Astrocyte of the cerebellum (primary cell): Measurements from ENCODE around the gene MPG.
"Not testable (repeated sequence)": the region's sequence is repeated elsewhere in the genome, so short reads cannot be mapped to it uniquely, and the experiment has no call there.

Experiments
- DNase-seq: peaks from one replicate; pipeline ENCODE4 v3.0.0-alpha.2; 2011; ENCODE audit warnings: low read depth
- H3K4me3 ChIP-seq: 2 replicates; pipeline ENCODE4 v1.5.1; 2011; ENCODE audit warnings: mild to moderate bottlenecking, low read depth, low read length, moderate library complexity
- in situ Hi-C: cut with HindIII; loops from 2 replicates; pipeline ENCODE4 v1.10.0; 2017; ENCODE audit warnings: low sequenced_read_pairs
- TF ChIP-seq, protein P1 (sequence below): IDR thresholded peaks from 2 replicates; pipeline ENCODE4 v1.5.1; 2012; ENCODE audit warnings: low read length, low read depth, moderate library complexity, mild to moderate bottlenecking; ENCODE audit errors: missing control alignments

The MPG gene, protein sequence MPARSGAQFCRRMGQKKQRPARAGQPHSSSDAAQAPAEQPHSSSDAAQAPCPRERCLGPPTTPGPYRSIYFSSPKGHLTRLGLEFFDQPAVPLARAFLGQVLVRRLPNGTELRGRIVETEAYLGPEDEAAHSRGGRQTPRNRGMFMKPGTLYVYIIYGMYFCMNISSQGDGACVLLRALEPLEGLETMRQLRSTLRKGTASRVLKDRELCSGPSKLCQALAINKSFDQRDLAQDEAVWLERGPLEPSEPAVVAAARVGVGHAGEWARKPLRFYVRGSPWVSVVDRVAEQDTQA

DNA sequence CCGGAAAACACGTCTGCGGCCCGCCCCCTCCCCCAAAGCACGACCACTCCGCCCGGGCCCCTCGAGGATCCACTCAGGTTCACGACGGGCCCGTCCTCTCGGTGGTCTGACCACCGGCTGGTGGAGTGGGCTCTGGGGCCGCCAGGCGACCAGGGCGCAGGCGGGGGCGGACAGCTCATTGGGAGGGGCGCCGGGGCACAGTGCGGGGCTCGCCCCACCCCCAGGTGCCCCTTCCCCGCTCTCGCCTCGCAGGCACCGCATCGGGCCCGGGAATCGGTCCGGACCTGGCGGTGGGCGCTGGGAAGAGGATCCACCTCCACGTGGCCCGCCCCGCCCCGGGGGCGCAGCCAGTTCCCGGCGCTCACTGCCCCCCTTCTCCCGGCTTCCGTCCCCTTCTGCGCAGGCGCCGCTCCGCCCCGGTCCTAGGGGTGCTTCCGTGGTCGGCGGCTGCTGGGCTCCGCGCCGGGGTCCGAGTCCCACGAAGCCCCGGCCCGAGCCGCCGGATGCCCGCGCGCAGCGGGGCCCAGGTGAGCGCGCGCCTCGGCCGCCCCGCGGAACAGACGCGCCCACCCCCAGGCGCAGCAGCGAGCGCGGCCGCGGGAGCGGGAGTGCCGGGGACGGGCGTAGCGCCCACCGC is at the start of gene MPG:
Gene MPG, plus strand, starts transcription at position 419 of the 637 bp plus-strand sequence. Its CDS starts 85 bp downstream, at position 504.
- in situ Hi-C loops: no loop called here
- TF ChIP-seq, protein P1, sequence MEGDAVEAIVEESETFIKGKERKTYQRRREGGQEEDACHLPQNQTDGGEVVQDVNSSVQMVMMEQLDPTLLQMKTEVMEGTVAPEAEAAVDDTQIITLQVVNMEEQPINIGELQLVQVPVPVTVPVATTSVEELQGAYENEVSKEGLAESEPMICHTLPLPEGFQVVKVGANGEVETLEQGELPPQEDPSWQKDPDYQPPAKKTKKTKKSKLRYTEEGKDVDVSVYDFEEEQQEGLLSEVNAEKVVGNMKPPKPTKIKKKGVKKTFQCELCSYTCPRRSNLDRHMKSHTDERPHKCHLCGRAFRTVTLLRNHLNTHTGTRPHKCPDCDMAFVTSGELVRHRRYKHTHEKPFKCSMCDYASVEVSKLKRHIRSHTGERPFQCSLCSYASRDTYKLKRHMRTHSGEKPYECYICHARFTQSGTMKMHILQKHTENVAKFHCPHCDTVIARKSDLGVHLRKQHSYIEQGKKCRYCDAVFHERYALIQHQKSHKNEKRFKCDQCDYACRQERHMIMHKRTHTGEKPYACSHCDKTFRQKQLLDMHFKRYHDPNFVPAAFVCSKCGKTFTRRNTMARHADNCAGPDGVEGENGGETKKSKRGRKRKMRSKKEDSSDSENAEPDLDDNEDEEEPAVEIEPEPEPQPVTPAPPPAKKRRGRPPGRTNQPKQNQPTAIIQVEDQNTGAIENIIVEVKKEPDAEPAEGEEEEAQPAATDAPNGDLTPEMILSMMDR: no peak
- H3K4me3 ChIP-seq: peak within 1 kb of the TSS; percentile 61
- no peak for DNase-seq

DNA sequence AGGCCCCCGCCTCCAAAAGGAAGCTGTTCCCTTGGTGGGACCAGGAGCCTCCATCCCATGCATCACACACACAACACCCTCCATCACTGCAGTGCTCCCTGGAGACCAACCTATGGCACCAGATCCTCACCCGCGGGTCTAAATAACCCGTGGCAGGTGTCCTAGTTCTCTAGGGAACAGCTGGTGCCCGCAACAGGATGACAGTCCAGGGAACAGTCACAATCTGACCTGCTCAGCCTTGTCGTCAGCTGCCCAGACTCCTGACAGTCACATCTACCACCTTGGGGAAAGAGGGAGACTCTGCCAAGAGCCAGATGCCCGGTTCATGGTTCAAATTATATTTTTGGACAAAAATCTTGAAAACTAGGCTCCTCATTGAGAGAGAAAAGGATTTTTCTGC is 47.4 kb upstream of the MPG start:
- in situ Hi-C loops, H3K4me3 ChIP-seq, DNase-seq: not testable (repeated sequence)

DNA sequence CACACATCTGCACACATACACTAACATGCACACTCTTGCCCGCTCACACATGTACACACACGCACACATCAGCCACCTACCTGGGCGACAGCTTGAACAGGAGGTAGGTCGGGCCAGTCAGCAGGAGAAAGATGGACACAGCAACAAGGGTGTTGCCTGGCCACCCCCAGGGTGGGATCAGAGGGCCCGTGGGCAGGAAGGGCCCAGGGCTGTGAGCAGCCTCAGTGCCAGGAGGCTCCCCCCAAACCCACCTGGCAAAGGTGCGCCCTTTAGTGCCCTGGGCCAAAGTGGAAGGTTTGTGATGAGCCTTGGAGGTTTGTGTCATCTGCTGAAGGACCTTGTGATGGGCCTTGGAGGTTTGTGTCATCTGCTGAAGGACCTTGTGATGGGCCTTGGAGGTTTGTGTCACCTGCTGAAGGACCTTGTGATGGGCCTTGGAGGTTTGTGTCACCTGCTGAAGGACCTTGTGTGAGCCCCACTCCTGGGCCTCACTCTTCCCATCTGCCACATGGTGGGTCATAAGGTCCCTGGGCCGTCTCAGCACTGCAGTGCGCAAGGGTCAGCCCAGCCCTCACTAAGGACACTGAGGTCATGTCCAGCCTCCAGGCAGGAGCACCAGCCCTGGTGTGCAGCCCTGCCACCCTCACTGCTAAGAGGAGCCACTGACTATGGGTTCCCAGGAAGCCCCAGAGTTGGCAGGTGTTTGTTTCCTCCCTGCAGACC is 44.7 kb upstream of the MPG start:
- H3K4me3 ChIP-seq, in situ Hi-C loops, DNase-seq: not testable (repeated sequence)

DNA sequence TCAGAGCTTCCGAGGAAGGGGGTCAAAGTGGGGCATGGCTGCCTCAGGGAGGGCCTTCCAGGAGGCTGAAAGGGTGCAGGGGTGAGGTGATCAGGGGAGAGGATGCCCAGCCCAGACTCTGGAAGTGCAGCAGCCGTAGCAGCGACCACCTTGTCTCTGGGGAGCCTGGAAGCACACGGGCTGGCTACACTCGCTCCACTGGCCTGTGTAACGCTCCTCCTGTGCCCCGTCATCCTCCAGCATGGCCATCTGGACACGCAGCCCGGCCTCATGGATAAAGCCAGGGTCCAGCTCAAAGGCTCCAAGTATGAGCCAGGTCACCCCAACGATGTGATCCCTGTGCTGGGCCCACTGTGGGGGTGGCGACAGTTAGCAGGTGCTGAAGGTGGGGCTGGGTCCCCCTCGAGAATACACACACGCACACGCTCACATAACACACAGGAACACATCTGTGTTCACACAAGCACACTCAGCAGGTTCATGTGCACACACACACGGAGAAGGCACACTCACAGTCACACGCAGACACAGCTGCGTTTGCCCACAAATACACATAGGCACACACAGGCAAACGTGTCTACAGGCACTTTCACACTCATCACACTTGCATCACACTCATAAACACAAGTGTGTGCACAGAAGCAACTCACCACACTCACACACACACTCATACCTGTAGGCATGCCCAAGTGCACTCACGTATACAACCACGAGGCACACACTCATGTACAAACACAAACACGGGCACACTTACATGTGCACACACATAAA is 44.0 kb upstream of the MPG start:
- TF ChIP-seq, protein P1: no peak
- no peak for DNase-seq
- in situ Hi-C loops: no loop called here
- no peak overlapping the region for H3K4me3 ChIP-seq

DNA sequence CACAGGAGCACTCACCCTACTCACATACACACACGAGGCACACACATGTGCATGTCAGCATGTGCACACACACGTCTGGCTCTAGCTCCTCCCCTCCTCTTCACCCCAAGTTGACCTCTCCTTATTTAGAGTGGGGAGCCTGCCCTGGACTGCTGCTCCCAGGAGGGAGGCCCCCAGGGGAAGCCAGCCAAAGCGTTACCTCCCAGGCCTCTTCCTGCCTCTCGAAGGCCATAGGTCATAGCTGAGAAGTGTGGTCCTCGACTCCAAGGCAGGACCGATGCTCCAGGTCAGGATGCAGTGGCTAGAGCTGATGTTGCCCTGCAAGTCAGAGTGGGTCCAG is 43.4 kb upstream of the MPG start:
- no peak for DNase-seq
- H3K4me3 ChIP-seq: no peak overlapping the region
- TF ChIP-seq, protein P1: no peak
- in situ Hi-C loops: no loop called here

DNA sequence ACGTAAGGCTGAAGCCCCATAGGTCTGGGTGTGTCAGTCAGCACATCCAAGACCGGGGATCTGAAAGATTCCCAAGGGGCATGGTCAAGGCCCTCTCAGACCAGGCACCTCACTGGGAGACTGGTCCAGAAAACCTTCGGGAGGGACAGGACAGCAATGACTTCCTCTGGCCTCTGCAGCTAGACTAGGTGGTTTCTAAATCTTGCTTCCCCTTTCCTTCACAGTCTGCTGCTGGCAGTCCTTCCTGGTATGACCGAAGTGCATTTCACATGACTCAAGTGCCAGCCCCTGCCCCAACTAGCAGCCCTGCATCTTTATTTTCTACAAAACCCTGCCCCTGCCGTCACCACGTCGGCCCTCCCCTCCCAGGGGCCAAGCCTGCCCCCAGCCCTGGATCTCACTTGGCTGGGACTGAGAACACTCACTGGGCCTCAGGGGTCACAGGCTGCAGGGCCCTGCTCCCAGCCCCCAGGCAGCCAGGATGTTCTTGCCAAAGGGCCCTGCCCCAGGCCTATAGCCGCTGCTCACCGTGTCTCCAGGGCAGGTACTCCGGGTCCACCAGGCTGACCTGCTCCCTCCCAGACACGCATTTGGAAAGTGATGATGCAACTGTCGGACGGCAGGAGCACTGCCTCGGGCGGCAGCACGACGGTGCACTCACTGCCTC is 42.9 kb upstream of the MPG start:
- H3K4me3 ChIP-seq: no peak overlapping the region
- in situ Hi-C loops: no loop called here
- DNase-seq: no peak
- TF ChIP-seq, protein P1: no peak

DNA sequence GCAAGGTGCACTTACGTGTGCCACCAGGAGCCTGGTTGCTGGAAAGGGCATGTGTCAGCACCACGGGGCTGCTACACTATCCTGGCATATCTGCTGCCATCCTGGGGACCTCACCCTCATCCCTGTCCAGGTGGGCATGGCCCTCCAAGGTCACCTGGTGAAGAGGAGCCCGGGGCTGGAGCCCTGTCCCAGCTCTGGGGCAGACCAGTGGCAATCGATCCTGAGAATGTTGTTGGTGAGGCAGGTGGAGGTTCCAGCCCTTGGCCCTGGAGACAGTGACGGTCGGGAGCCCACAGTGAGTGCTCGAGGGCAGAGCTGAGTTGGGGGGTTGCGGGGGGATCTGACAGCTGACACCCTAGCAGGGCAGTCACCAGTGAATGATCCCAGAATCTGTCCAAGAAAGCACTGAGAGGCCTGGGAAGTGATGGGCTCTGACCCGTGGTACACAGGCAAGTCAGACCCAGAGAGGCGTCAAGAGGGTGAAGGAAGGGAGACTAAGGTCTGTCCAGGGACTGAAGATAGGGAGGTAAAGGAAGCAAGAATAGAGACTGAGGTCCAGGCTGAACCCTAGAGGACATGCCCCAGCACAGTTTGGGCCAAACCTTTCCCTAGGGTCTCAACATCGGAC is 42.2 kb upstream of the MPG start:
- H3K4me3 ChIP-seq: no peak overlapping the region
- in situ Hi-C loops: no loop called here
- TF ChIP-seq, protein P1: no peak
- DNase-seq: no peak
